GM18499 (cell line): ENCODE measurements around the gene TMPRSS6.
"Not testable (repeated sequence)": the region's sequence is repeated elsewhere in the genome, so short reads cannot be mapped to it uniquely, and the experiment has no call there.

Source experiments
- ATAC-seq: cut with Tn5 transposase; IDR thresholded peaks from one replicate; pipeline ENCODE4 v1.9.1; 2021; ENCODE audit warnings: moderate number of reproducible peaks; ENCODE audit not compliant: insufficient read depth, unreplicated experiment

Gene TMPRSS6

DNA sequence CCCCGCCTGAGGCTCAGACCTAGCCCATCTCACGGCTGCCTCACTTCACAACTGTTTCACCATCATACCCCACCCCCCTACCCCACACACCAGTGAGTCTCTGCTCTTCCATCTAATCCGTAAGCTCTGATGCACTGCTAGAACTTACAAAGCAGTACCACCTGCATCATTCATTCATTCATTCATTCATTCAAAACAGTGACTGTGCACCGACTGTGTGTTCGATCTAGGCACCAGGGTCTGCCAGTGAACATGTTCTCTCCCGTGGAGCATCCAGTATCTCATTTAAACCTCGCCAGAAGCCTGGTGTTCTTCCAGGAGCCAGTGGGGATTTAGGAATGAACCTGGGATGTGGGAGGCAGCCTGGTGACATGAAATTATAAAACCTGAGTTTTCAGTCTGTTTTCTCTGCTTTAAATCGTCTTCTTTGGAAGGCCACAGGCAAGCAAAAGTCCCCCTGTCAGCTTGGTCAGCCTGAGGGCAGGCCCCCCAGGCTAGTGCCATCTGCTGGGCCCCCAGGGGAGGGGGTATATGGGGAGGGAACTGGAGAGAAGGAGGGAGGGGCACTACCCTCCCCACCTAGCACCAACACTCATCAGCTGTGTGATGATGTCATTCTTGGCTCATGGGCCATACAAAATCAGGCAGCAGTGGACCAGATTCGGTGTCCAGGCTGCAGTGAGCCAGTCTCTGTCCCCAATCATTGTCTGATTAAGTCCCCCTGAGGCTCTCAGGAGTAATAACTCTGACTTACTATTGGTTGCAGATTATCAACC, 18.4 kb downstream of the TMPRSS6 start:
- no peak for ATAC-seq

DNA sequence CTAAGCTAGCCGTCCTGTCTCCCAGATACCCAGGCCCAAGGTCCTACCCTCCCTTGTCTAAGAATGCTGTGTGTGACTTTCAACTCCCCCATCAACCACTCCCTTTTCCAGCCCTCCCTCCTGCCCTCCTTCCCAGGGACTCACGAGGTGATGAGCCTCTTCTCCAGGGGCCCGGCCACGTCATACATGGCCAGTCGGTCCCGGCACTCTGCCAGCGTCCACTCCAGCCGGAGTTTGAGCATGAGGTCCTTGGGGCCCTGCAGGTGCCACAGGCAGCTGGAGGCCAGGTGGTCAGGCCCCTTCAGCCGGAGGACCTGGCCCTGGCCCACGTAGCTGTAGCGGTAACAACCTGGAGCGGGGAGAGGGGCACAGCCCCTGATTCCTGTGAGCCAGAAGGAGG, 20.1 kb downstream of the TMPRSS6 start:
- no peak for ATAC-seq

DNA sequence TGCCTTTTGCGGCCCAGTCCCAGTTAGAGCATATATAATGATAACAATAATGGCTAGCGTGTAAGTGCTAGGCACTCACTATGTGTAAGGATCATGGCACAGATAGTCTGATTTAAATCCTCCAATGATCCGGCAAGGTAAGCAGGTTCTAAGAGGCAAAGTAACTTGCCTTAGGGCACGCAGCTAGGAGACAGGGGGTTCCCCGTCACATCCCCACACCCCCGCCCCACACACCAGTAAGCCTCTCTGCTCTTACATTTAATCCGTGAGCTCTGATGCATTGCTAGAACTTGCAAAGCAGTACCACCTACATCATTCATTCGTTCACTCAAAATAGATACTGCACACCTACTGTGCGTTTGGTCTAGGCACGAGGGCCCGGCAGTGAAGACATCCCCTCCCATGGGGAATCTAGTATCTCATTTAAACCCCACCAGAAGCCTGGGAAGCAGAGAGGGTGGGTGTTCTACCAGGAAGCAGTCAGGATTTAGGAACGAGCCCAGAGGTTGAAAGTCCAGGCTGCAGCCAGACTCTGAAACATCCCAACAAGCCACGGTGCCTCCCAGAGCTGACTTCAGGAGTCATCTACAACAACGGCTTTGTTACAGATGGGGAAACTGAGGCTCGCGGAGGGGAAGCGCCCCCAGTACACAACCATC, 20.6 kb downstream of the TMPRSS6 start:
- ATAC-seq: no peak

DNA sequence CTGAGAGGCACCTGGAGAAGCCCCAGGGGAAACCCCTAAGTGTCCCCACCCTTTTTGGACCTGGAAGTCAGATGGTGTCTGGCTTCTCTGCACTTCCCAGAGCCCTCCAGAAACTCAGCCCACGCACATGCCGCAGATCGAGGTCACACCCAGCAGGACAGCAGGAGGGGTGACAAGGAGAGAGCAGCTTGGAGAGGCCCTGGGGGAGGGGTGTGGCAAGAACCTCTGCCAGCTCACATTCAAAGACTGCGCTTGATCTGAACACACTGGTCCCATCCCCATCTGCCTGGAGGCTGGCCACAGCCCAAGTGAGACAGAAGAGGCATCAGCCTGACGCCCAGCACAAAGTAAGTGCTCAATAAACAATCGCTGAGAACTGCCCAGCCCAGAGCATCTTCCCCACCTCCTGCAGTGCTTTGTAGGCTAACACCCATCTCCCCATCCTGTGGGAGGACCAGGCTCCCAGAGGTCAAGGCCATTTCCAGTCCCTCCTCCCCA, 21.4 kb downstream of the TMPRSS6 start:
- no peak for ATAC-seq

DNA sequence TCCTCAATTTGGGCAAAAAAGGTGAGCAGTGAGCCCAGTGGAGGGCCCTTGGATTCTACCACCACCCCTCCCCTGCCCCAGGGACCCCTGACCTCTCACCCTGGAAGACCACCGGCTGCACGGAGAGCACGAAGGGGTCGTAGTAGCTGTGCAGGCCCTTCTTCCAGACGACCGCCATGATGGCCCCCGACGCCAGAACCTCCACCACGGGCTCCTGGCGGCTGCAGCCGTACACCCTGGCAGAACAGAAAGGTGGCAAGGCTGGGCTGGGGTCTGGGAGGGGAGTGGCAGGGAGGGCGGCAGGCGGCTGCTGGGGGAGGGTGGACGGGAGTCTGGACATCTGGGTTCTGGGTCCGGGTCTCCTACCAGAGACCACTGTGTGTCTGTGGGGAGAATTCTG, 23.3 kb downstream of the TMPRSS6 start:
- ATAC-seq: no peak

DNA sequence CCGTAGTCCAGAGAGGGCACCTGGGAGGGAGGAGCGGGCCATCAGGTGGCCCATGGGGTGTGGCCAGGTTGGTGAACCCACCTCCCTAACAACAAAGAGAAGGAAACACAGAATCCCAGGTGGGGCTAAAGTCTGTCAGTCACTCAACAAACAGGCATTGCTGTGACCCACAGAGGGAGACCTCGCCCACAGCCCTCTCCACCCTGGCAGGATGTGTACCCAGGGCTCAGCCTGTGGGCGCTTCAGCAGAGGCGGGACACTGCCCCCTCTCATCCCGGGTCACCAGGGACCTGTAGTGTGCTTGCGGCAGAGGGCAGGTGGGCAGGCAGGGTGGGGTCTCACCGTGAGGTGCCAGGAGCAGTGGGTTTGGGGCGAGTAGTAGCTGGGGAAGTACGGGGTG, 25.1 kb downstream of the TMPRSS6 start:
- no peak for ATAC-seq

DNA sequence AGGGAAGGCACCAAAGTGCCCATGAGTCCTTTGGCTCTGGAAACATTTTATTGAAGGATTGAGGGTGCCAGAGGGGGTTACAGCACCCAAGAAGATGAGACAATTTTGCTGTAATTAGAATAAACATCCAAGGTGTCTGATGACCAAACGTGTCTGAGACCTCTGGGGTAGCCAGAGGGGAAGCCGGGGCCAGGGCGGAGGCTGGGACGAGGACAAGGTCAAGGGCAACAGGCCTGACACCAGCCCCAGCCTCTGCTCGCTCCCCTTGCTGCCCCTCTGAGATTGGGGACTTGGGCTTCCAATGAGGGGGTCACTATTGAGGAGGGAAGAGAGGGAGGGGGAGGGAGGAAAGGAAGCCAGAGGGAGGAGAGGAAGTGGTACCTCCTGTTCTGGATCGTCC, 25.6 kb downstream of the TMPRSS6 start:
- ATAC-seq: no peak

DNA sequence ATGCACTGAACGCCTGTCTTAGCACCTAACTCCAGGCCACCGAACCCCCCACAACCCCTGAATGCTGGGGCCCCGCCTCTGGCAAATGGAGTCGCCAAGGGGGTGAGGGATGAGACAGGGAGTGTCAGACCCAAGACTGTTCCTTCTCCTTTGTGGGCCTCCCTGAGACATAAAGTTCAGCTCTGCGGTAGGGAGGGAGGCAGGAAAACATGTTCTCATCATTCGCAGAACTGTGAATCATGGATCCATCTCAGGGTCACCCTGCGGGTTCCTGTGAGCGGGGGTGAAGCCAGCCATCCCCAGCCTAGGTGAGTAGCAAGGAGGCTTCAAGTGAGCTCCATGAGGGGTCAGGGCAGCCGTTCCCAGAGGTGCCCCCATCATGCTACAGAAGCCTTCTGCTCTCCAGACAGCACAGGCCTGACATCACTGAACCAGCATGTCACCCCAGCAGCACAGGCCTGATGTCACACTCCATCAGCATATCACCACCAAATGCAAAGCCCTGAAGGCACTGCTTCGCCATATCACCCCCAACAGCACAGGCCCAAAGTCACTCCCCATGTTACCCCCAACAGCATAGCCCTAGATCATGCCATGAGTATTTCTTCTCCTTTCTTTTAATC, 27.2 kb downstream of the TMPRSS6 start:
- ATAC-seq: no peak

DNA sequence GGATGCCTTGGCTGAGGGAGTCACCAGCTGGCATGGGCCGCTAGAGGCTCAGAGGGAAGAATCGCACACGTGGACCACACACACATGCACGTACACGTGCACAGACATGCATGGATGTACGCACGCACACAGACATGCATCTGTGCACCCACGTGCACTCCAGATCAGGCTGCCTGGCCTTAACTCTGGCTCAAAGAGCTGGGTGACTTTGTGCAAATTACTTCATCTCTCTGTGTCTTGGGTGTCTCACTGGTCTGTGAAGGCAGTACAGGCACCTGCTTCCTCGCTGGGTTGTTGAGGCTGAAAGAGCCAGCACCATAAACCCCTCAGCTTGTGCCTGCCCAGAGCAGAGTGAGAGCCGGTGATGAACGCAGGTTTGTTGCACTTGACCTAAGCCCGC, 28.7 kb downstream of the TMPRSS6 start:
- no peak for ATAC-seq

DNA sequence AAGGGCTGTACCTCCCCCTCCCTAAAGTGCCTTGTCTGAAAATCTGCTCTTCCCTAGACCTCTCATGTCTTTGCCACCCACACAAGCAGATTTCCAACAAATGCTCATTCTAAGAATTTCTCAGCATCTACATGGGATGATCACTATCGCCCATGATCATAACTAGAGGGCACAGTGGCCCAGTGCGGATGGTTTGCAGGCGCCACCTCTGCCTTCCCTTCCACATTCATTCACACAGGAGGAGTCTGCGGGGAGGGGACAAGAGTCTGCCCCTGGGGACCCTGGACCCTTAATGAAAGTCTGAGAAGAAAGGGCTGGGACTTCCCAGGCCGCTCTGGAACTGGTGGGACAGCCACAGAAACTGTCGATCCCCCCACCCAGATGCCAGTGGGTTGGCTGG, 29.1 kb downstream of the TMPRSS6 start:
- no peak for ATAC-seq

DNA sequence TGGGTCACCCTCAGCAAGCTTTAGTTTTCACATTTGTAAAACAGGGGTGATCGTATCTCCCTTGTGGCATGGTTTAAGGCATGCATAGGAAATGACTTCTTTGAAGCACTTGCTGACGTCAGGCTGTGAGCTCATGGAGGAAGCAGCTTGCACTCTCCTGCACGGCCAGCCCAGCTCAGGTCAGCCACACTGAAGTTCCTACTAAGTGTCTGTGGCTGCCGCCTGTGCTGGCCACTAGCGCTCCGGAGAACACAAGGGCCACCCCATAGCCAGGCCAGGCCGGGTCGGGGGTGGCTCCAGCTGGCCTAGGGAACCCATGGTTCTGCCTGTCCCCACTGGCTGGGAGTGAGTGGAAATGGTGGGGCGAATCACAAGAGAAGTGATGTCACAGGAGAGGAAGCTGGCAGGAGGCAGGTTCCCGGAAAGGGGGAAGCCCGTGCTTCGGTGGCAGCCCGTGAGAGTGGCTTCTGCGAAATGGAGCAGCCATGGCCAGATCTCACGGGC, 29.8 kb downstream of the TMPRSS6 start:
- no peak for ATAC-seq

DNA sequence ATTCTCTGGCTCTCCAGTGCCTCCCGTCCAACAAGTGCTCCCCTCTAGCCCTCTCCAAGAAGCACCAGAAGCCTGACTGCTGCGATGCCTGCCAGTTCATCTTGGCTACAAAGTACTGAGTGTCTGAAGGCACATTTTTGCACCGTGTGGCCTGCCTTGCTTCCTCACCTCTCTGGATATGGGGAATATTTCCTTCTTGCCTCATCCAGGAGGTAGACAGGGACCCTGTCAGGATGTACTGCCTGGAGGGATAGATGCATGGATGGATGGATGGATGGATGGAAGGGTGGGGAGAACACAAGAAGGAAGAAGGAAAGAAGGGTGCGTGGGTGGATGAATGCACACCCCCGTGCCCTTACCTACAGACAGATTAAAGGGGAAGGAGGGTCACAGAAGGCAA, 30.4 kb downstream of the TMPRSS6 start:
- no peak for ATAC-seq

DNA sequence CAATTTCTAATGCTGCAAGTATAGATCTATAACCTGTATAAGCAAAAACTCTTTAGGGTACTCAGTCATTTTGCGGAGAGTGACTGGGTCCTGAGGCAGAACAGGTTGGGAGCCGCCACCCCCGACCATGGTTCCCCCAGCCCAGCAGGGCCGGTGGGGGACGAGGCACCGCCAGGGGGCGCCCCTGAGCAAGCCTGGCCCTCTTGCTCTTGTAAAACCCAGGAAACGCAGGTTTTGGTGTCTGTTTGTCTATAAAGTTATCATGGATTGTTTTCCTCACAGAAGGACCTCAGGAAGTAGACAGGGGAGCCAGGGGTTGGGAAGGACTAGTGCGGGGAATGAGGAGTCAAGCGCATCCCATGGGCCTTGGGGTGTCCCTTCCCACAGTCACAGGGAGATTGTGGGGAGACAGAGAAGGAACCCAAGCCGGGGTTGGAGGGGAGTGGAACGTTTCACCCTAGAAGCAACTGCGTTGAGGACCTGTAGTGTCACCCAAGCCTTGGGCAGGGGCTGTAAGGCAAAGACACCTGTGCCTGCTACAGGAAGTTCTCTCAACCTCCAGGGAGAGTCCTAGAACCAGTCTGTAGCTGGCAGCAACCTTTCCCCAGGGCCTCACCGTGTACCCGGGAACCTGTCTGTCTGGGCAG, 31.6 kb downstream of the TMPRSS6 start:
- no peak for ATAC-seq

DNA sequence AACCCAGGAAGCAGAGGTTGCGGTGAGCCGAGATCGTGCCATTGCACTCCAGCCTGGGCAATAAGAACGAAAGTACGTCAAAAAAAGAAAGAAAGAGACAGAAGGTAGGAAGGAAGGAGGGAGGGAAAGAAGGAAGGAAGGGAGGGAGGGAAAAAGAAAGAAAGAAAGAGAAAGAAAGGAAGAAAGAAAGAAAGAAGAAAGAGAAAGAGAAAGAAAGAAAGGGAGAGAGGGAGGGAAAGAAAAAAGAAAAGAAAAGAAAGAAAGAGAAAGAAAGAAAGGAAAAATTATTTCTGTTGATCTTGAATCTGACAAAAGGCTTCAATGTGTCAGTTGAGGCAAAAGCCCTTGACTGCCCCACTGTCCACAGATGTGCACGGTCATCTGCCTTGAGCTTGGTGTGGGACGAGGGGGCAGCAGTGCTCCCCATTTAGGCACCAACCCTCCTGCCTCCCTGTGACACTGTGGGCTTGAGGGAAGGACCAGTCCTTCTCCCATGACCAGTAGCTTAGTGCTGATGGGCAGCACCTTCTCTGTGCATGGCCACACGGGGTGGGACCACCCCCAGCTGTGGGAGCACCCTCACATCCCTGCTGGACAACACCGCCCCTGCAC, 33.6 kb downstream of the TMPRSS6 start:
- no peak for ATAC-seq

DNA sequence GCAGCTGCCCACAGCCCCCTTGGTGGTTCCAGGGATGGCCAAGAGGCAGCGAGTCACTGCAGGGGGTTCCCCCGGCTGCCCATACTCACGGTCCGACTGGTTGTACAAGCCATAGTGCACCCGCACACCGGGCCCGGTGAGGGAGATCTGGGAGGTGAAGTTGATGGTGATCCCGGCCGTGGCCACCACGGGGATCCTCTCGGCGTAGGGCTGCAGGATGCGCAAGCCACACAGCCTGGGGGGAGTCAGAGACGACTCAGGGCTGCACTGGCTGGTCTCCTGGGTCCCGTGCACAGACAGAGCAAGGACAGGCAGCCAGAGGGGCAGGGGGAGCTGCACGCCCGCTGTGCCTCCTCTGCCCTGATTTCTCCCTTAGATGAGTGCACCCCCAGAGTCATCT, 34.5 kb downstream of the TMPRSS6 start:
- no peak for ATAC-seq

DNA sequence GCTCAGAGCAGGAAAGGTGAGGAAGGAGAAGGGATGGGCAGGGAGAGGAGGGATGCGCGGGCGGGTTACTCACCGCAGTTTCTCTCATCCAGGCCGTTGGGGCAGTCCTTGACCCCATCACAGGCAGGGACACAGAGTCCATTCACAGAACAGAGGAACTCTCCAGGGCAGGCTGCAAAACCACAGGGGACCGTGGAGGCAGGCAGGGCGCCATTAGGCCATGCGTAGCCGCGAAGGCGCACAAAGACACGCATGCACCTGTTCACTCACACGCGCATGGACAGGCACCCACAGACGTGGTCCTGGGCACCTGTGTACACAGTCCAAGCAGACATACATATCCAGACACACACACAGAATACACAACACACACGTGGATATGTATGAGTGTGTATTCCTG, 35.0 kb downstream of the TMPRSS6 start:
- no peak for ATAC-seq

DNA sequence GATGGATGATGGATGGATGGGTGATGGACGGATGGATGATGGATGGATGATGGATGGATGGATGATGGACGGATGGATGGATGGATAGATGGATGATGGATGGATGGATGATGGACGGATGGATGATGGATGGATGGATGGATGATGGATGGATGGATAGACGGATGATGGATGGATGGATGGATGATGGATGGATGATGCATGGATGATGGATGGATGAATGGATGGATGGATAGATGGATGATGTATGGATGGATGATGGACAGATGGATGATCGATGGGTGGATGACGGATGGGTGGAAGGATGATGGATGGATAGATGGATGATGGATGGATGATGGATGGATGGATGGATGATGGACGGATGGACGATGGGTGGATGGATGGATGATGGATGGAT, 36.8 kb downstream of the TMPRSS6 start:
- no peak for ATAC-seq

DNA sequence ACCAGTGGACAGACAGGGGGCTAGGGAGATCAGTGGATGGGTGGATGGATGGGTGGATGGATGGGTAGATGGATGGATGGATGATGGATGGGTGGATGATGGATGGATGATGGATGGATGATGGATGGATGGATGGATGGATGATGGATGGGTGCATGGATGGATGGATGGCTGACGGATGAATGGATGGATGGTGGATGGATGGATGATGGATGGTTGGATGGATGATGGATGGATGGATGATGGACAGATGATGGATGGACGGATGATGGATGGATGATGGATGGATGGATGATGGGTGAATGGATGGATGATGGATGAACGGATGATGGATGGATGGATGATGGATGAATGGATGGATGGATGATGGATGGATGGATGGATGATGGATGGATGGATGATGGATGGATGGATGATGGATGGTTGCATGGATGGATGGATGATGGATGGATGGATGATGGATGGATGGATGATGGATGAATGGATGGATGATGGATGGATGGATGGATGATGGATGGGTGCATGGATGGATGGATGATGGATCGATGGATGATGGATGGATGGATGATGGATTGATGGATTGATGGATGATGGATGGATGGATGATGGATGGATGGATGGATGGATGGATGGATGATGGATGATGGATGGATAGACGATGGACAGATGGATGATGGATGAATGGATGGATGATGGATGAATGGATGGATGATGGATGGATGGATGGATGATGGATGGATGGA, 37.5 kb downstream of the TMPRSS6 start:
- ATAC-seq: not testable (repeated sequence)

DNA sequence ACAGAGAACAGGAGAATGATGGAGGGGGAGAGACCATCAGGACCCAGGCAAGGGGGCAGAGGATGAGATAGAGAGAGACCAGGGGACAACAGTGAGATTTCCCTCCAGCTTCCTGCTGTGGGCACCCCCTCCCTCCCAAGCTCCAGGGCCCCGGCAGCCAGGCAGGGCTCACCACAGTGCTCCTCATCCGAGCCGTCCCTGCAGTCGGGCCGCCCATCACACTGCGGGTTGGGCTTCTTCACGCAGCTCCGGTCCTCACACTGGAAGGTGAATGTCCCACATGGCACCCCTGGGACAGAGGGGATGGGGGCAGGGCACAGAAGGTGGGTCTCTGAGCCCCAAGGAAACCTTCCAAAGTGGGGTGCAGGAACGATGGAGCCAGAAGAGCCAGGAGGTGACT, 38.8 kb downstream of the TMPRSS6 start:
- no peak for ATAC-seq

DNA sequence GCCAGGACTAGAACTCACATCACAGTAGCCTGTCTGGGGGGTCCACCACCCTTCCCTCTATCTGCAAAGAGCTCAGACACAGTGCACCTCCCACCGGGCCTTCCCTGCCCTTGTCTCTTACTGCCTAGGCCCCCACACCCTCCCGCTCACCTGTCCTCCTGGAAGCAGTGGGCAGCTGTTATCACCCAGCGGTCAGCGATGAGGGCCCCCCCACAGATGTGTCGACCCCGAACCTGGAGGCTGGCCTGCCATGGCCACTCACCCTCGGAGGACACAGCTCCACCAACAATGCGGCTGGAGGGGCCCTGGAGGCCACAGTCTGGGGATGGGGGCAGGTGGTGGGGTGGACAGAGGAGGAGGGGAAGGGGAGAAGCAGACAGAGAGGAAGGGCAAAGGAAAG, 39.2 kb downstream of the TMPRSS6 start:
- no peak for ATAC-seq
